Measurements from ENCODE around the gene SPRED3.

SPRED3 gene

GRCh38 chr19:38374332-38375097 lies 14.0 kb upstream of the SPRED3 start, which contains the start of gene PSMD8:
PSMD8 (plus strand) TSS chr19:38374571; CDS start chr19:38374602, 31 bp downstream.
- DNase-seq: peak; percentile 99

- peak in 1 of 2 donors; percentile 20 for DNase-seq
Observed at GRCh38 chr19:38375098-38375493, 13.4 kb upstream of the SPRED3 start.

- peak; percentile 18 to 45 for DNase-seq
Observed at GRCh38 chr19:38375748-38376147, 12.7 kb upstream of the SPRED3 start.

DNA sequence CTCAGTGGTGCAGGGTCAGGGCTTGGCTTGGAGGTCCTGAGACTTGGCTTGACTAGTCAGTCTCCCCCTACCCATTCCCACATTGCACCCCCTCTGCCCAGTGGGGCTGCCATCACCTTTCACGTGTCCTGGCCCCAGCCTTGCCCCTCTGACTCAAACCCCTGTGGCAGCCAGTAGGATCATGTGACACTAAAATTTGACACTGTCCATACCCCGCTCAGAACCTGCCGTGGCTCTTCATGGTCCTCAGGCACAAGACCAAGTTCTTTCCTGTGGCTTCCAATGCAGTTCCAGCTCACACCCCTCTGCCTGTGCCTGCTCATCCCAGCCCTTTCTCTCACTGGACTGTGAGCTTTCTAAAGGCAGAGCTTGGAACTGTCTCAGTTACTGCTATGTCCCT lies 11.9 kb upstream of the SPRED3 start:
- no peak for DNase-seq

- DNase-seq: no peak
Observed at GRCh38 chr19:38377052-38377451, 11.4 kb upstream of the SPRED3 start.

DNA sequence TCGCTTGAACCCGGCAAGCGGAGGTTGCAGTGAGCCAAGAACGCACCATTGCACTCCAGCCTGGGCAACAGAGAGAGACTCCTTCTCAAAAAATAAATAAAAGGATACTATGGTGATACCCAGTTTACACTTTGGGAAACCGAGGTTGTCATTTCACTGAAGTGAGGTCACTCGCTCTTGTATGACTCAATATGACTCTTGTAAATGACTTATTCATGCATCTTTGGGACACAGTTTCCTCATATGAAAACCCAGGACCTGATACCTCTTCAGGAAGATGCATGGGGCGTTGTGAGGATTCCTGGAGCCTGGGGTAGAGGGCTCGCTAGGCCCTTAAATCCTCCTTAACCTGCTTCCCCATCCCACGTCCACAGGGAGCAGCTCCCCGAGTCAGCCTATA lies 9.6 kb upstream of the SPRED3 start:
- no peak for DNase-seq

- no peak for DNase-seq
Observed at GRCh38 chr19:38381138-38381537, 7.4 kb upstream of the SPRED3 start.

- no peak for DNase-seq
Observed at GRCh38 chr19:38383184-38383583, 5.3 kb upstream of the SPRED3 start.

GRCh38 chr19:38383743-38384142 lies 4.8 kb upstream of the SPRED3 start:
- DNase-seq: no peak

DNA sequence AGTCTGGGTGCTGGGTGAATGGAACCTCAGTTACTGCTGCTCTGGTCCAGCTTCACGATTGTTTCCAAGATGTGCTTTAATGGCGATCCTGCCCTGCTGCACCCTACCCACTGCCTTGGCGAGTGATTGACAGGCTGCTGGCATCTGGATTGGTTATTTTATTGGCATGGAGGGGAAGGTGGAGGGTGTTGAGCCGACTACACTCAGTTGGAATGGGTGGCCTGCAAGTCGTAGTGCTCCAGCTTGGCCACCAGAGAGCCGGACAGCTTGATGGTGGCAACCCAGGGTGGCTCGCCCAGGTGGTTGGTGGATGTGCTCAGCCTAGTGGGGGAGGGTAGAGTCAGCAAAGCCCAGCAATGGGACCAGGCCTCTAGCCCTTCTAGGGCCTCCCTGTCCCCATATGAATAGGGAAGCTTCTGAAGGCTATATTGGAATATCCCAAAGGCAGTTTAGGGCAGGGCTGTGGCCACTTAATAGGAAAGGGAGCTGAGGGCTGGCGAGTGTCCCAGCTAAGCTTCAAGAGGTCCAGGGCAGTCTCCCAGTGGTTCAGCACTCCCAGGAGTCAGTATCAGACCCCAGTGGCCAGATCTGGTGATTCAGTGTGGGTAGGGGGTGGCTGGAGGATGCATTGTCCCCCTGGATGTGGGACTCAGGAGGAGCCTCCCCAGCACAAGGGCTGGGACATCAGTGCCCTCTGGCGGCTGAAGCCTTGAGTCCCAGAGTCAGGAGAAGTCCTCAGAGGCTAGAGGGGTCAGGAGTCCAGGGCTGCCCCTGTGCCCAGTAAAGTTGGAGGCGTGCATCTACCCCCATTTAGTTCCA lies 4.1 kb upstream of the SPRED3 start:
- DNase-seq: no peak

DNA sequence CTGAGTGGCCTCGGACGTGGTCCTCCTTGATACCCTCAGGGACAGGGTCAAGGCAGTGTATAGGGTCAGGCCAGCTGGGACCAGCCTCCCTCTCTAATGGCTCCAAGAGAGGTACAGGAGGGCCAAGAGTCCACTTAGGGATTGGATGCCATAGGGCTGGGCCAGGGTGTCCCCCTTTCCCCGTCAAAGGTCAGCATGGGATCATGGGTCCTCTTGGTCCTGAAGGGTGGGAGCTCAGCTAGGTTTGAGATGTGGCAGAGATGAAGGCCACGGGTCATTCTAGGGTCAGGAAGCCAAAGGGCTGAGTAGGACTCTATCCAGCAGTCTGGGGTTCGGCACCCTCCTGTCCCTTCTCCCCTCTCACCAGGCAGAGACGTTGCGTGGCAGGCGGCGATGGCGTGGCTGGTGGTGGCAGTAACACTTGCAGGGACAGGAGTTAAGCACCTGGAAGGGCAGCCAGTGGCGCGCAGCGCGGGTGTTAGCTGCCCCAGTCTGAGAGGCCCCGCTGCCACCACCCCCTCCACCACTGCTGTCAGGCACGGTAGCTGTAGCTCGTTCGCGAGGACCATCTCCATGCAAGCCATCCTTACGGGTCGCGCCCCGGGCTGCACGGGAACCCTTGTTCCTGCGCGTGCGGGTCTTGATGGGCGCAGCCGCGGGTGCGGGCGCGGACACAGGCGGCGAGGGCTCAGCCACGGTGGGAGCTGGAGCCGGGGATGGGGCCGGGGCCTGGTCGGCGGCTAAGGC lies 3.3 kb upstream of the SPRED3 start:
- no peak for DNase-seq

DNA sequence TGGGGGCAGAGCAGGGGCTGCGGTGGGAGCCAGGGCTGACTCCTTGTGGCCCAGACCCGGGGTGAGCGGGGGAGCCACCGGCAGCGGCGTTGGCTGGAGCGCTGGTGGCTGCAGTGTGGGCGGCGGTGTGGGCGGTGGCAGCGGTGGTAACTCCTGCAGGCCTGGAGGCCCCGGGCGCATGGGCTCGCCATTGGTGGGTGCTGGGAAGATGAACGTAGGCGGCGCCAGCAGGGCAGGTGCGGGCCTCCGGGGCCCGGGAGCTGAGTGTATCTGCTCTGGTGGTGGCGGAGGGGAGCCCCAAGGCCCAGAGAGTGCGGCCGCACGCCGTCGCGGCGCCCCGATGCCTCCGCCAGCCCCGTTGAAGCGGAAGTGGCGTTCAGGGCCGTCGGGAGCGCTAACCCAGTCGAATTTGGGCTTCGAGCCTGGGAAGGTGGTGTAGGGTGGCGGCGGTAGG lies 2.7 kb upstream of the SPRED3 start:
- DNase-seq: no peak

GRCh38 chr19:38386300-38386970 lies 2.1 kb upstream of the SPRED3 start:
- DNase-seq: no peak

DNA sequence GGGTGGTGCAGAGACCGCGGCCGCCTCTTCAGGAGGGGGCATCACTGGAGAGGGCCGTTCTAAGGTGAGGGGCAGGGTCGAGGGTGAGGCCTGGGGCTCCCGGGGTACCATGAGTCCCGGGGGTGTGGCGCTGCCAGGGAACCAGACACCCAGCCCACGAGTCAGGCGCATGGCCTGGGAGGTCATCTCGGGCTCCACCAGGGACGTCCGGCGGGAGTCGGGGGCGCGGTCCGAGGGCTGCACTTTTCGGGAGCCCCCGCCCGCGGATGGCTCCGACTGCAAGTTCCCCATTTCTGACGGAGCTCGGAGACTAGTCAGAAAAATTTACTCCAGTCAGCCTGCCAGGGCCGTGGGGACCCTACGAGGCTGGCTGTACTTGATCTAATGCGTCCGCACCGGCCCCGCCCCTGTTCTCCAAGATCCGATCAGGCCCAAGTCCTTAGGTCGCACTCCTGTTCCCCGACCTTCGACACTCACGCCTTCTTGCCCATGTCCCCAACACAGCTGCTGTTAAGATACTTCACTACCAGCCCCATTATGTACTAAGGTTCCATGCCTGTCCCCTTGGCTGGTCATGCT lies 1.4 kb upstream of the SPRED3 start:
- DNase-seq: peak; percentile 49 to 72

DNA sequence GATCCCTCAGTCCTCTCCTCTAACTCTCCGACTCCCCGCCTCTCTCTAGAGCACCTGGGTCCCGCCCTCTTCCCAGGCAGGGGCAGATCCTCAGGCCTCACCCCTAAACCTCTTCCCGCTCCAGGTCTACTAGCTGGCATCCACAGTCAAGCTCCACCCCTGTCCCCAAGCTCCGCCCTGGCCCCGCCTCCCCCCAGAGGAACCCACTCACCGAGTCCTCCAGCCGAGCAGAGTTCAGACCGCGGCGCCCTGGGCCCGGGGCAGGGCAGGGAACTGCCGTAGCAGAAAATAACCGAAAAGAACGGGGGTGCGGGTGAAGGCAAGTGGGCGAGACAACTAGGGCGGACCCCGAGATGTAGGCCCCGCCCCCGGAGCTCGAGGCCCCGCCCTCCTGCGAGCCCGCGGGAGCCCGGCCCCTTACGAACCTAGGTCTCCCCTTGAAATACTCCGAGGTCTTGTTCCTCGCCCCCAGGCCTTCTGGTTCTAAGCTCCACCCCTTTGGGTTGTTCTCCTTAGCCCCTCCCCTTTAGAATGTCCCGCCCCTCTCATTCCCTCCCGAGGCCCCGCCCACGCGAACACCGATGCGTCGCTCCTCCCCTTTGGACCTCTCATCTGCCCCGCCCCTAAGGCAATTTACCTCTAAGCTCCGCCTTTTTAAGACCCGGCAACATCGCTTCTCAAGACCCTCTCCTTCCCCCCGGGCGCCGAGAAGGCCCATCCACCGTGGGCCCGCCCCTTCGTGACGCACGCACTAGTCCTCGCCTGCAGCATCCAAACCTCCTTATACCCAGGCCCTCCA lies 748 bp upstream of the SPRED3 start, which contains the start of gene GGN:
TSS of gene GGN (minus strand) at position 485 of the 799 bp plus-strand sequence. CDS start 773 bp downstream, outside the sequence.
- peak; percentile 69 for DNase-seq

DNA sequence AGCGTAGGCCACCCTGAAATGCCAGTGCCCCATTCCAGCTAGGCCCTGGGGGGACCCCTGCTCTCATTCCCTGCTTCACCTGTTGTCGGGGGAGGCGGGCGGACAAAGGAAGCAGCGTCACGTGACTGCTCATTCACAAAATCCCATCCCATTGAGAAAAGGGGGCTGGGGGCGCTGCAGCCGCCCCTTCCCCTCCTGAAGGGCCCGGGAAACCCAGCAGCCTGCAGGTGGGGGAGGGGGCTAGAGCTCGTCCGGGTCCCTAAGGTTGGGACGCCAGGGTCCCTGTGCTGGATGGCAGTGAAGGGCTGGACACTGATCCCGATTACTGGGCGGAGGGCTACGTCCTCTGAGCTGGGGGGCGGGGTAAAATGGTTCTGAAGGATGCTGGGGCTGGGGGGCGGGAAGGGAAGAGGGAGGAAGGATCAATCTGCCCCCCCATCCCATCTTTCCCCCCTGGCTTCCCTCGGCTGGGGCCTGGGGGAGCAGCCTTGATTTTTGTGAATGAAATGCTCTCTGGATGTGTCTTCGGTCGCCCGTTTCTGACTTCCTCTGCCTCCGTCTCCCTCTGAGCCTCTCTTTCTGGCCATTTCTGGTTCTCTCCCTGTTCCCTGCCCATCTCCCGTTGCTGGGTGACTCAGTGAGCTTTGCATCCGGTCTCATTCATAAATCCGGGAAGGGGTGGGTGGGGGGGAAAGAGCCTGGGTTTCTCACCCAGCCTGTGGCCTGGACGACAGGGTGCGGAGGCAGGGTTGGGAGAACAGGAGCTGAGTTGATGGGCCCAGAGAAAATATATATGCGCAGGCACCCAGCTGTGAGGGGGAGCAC lies 816 bp downstream of the SPRED3 start:
- peak; percentile 17 to 28 for DNase-seq

DNA sequence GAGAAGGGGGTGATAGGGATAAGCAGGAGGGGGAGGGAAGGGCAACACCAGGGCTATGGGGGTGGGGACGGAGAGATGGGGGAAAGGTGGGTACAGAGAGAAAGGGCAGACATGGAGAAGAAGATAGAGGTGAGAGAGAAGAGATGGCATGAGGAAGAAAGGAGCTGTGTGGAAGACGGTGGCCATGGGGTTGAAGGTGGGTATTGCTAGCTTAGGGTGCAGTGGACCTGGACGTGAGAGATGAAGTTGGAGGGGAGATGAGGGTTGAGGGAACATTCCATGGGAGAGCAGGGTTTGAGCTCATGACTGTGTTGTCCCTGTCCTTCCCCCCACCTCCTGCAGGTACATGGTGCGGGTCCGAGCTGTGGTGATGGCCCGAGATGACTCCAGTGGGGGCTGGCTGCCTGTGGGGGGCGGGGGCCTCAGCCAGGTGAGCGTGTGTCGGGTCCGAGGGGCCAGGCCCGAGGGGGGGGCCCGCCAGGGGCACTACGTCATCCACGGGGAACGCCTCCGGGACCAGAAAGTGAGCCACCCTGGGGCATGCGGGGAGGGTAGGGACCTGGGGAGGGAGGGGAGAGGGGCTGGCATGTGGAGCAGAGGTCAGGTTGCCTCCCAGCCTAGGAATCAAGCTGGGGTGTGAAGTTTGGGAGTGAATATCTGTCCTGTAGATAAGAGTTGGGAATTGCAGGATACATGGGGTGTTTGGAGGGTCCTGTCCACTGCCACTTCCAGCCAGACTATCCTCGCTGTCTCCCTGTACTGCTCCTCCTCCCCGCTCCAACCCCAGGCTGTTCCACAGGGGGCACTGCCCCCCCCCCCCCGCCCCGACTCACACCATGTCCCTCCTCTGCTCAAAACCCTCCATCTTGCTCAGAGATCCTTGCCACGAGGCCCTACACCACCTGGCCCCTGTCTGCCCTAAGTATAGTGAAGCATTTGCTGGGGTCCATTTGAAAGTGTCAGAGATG lies 1.7 kb downstream of the SPRED3 start:
- DNase-seq: no peak

- no peak for DNase-seq
Observed at GRCh38 chr19:38391911-38392464, 3.5 kb downstream of the SPRED3 start.
